ENCODE results near the gene AHDC1.

The AHDC1 gene

DNA sequence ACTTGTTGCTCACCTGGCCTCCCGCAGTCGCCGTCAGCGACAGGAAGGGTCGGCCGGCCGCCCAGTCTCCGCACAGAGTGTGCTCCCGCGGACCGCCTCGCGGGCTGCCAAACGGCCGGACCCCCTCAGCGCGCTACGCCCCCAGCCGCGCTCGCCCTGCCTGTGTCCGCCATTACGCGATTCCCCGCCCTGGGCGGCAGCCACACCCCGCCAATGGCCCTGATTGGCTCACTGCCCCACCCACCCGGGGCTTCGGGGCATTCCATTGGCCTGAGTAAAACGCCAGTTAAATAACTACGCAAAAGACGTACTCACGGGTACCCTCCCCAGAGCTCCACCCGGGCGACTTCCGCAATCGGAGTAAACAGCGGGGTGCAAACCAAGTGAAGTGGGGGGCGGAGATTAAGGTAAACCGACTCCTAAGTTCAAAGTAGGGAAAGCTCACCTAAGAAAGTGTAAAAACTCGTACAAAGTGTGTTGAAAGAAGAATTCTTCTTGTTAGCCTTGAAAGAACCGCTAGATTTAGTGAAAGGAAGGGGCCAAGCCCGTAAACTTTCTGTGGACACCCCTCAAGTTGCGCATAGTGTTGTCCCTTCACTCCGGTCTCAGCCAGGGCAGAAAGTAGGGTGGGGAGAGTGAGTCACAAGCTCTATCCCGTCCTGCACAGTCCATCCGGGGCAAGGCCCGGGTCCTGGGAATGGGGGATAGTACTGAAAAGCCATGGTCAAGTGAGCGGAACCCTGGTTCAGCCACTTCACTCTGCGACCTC is 113.8 kb downstream of the AHDC1 start, which contains the start of gene WASF2 (continued):
- TF ChIP-seq, protein P1, sequence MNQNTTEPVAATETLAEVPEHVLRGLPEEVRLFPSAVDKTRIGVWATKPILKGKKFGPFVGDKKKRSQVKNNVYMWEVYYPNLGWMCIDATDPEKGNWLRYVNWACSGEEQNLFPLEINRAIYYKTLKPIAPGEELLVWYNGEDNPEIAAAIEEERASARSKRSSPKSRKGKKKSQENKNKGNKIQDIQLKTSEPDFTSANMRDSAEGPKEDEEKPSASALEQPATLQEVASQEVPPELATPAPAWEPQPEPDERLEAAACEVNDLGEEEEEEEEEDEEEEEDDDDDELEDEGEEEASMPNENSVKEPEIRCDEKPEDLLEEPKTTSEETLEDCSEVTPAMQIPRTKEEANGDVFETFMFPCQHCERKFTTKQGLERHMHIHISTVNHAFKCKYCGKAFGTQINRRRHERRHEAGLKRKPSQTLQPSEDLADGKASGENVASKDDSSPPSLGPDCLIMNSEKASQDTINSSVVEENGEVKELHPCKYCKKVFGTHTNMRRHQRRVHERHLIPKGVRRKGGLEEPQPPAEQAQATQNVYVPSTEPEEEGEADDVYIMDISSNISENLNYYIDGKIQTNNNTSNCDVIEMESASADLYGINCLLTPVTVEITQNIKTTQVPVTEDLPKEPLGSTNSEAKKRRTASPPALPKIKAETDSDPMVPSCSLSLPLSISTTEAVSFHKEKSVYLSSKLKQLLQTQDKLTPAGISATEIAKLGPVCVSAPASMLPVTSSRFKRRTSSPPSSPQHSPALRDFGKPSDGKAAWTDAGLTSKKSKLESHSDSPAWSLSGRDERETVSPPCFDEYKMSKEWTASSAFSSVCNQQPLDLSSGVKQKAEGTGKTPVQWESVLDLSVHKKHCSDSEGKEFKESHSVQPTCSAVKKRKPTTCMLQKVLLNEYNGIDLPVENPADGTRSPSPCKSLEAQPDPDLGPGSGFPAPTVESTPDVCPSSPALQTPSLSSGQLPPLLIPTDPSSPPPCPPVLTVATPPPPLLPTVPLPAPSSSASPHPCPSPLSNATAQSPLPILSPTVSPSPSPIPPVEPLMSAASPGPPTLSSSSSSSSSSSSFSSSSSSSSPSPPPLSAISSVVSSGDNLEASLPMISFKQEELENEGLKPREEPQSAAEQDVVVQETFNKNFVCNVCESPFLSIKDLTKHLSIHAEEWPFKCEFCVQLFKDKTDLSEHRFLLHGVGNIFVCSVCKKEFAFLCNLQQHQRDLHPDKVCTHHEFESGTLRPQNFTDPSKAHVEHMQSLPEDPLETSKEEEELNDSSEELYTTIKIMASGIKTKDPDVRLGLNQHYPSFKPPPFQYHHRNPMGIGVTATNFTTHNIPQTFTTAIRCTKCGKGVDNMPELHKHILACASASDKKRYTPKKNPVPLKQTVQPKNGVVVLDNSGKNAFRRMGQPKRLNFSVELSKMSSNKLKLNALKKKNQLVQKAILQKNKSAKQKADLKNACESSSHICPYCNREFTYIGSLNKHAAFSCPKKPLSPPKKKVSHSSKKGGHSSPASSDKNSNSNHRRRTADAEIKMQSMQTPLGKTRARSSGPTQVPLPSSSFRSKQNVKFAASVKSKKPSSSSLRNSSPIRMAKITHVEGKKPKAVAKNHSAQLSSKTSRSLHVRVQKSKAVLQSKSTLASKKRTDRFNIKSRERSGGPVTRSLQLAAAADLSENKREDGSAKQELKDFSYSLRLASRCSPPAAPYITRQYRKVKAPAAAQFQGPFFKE (tag by site-specific recombination; IDR thresholded peaks at IDR 0.05; ENCODE audit: borderline replicate concordance) = no peak
- TF ChIP-seq ZNF549 (tag by site-specific recombination; IDR thresholded peaks at IDR 0.05) = no peak
- TF ChIP-seq, protein P2, sequence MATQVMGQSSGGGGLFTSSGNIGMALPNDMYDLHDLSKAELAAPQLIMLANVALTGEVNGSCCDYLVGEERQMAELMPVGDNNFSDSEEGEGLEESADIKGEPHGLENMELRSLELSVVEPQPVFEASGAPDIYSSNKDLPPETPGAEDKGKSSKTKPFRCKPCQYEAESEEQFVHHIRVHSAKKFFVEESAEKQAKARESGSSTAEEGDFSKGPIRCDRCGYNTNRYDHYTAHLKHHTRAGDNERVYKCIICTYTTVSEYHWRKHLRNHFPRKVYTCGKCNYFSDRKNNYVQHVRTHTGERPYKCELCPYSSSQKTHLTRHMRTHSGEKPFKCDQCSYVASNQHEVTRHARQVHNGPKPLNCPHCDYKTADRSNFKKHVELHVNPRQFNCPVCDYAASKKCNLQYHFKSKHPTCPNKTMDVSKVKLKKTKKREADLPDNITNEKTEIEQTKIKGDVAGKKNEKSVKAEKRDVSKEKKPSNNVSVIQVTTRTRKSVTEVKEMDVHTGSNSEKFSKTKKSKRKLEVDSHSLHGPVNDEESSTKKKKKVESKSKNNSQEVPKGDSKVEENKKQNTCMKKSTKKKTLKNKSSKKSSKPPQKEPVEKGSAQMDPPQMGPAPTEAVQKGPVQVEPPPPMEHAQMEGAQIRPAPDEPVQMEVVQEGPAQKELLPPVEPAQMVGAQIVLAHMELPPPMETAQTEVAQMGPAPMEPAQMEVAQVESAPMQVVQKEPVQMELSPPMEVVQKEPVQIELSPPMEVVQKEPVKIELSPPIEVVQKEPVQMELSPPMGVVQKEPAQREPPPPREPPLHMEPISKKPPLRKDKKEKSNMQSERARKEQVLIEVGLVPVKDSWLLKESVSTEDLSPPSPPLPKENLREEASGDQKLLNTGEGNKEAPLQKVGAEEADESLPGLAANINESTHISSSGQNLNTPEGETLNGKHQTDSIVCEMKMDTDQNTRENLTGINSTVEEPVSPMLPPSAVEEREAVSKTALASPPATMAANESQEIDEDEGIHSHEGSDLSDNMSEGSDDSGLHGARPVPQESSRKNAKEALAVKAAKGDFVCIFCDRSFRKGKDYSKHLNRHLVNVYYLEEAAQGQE (tag by site-specific recombination; IDR thresholded peaks at IDR 0.05) = no peak
- TF ChIP-seq ZNF837 (tag by site-specific recombination; IDR thresholded peaks at IDR 0.05) = no peak
- peak; percentile 83 for TF ChIP-seq ZBTB17 (tag by site-specific recombination; IDR thresholded peaks at IDR 0.05)
- no peak for TF ChIP-seq ZNF473 (tag by site-specific recombination; IDR thresholded peaks at IDR 0.05)
- TF ChIP-seq ZNF571 (tag by site-specific recombination; IDR thresholded peaks at IDR 0.05) = no peak
- TF ChIP-seq FEZF1 (tag by site-specific recombination; IDR thresholded peaks at IDR 0.05) = peak; percentile 43; the same call in 1 of the 2 replicates
- TF ChIP-seq OVOL3 (tag by site-specific recombination; IDR thresholded peaks at IDR 0.05) = no peak
- no peak for TF ChIP-seq ZNF350 (tag by site-specific recombination; IDR thresholded peaks at IDR 0.05)
- TF ChIP-seq GLIS2 (tag by site-specific recombination; IDR thresholded peaks at IDR 0.05) = peak; percentile 100
- peak; percentile 99 for TF ChIP-seq KLF8 (tag by site-specific recombination; IDR thresholded peaks at IDR 0.05)
- peak; percentile 94 for TF ChIP-seq KLF7 (tag by site-specific recombination; IDR thresholded peaks at IDR 0.05; ENCODE audit: borderline replicate concordance)
- TF ChIP-seq SP7 (tag by site-specific recombination; IDR thresholded peaks at IDR 0.05) = peak; percentile 86
- TF ChIP-seq HOXA7 (CRISPR knock-in tag; IDR thresholded peaks at IDR 0.05; ENCODE audit: borderline replicate concordance) = no peak
- TF ChIP-seq, protein P3, sequence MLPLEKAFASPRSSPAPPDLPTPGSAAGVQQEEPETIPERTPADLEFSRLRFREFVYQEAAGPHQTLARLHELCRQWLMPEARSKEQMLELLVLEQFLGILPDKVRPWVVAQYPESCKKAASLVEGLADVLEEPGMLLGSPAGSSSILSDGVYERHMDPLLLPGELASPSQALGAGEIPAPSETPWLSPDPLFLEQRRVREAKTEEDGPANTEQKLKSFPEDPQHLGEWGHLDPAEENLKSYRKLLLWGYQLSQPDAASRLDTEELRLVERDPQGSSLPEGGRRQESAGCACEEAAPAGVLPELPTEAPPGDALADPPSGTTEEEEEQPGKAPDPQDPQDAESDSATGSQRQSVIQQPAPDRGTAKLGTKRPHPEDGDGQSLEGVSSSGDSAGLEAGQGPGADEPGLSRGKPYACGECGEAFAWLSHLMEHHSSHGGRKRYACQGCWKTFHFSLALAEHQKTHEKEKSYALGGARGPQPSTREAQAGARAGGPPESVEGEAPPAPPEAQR (tag by site-specific recombination; IDR thresholded peaks at IDR 0.05) = peak; percentile 65
- no peak for TF ChIP-seq ZNF114 (tag by site-specific recombination; IDR thresholded peaks at IDR 0.05)
- peak; percentile 93 for TF ChIP-seq KLF1 (tag by site-specific recombination; IDR thresholded peaks at IDR 0.05)
- TF ChIP-seq, protein P4, sequence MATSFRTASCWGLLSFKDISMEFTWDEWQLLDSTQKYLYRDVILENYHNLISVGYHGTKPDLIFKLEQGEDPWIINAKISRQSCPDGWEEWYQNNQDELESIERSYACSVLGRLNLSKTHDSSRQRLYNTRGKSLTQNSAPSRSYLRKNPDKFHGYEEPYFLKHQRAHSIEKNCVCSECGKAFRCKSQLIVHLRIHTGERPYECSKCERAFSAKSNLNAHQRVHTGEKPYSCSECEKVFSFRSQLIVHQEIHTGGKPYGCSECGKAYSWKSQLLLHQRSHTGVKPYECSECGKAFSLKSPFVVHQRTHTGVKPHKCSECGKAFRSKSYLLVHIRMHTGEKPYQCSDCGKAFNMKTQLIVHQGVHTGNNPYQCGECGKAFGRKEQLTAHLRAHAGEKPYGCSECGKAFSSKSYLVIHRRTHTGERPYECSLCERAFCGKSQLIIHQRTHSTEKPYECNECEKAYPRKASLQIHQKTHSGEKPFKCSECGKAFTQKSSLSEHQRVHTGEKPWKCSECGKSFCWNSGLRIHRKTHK (tag by site-specific recombination; IDR thresholded peaks at IDR 0.05) = no peak
- TF ChIP-seq ZNF48 (tag by site-specific recombination; IDR thresholded peaks at IDR 0.05) = no peak
- TF ChIP-seq ZNF133 (tag by site-specific recombination; IDR thresholded peaks at IDR 0.05) = no peak
- TF ChIP-seq ZNF37A (tag by site-specific recombination; IDR thresholded peaks at IDR 0.05) = no peak
- TF ChIP-seq ZNF366 (tag by site-specific recombination; conservative IDR thresholded peaks at IDR 0.05) = 0 out of 2 replicates have a peak, but pooled peaks have one; percentile 21
- TF ChIP-seq, protein P5, sequence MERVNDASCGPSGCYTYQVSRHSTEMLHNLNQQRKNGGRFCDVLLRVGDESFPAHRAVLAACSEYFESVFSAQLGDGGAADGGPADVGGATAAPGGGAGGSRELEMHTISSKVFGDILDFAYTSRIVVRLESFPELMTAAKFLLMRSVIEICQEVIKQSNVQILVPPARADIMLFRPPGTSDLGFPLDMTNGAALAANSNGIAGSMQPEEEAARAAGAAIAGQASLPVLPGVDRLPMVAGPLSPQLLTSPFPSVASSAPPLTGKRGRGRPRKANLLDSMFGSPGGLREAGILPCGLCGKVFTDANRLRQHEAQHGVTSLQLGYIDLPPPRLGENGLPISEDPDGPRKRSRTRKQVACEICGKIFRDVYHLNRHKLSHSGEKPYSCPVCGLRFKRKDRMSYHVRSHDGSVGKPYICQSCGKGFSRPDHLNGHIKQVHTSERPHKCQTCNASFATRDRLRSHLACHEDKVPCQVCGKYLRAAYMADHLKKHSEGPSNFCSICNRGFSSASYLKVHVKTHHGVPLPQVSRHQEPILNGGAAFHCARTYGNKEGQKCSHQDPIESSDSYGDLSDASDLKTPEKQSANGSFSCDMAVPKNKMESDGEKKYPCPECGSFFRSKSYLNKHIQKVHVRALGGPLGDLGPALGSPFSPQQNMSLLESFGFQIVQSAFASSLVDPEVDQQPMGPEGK (tag by site-specific recombination; IDR thresholded peaks at IDR 0.05) = peak; percentile 92
- no peak for TF ChIP-seq ZBTB21 (tag by site-specific recombination; IDR thresholded peaks at IDR 0.05)
- TF ChIP-seq ZNF2 (tag by site-specific recombination; IDR thresholded peaks at IDR 0.05) = no peak; the same call in 1 of the 2 replicates
